Colonic mucosa (tissue), 4 donors: Measurements from ENCODE around the gene GRIN2A. TPM values are rescaled to one million over a fixed set of nuclear protein-coding genes. Genes with fewer than 3 reads are reported as not detected.

Source experiments
- DNase-seq: peaks from one replicate; pipeline ENCODE4 v3.0.0-alpha.2; 2020
- H3K27ac ChIP-seq: fragments of 200-600 bp; one replicate; pipeline ENCODE4 v1.8.0; 2021
- H3K27me3 ChIP-seq: fragments of 200-600 bp; one replicate; pipeline ENCODE4 v1.8.0; 2021
- H3K36me3 ChIP-seq: fragments of 200-600 bp; one replicate; pipeline ENCODE4 v1.8.0; 2021
- H3K4me1 ChIP-seq: fragments of 200-600 bp; one replicate; pipeline ENCODE4 v1.8.0; 2021; ENCODE audit warnings: mild to moderate bottlenecking
- H3K4me3 ChIP-seq: fragments of 200-600 bp; one replicate; pipeline ENCODE4 v1.8.0; 2021
- H3K9ac ChIP-seq, 2 donors: one replicate each; pipeline ENCODE4 v1.7.0; 2013; ENCODE audit warnings: control low read depth in 2 of 2, low read depth in 2 of 2, low read length in 2 of 2
- H3K9me3 ChIP-seq: fragments of 200-600 bp; one replicate; pipeline ENCODE4 v1.8.0; 2021
- intact Hi-C: fragments of 100-400 bp; cut with DNase I; formaldehyde crosslinking; loops from one replicate; pipeline ENCODE4 v1.14.1; 2022
- total RNA-seq, 2 donors: library from RNA; stranded (reverse); fragmentation: NEBNext Ultra II Directional in 1 of 2; extraction: Animal tissue kit (Norgen Biotek cat#: 25700) in 1 of 2; gene quantifications; one replicate each; pipeline ENCODE4 v1.2.1, GENCODE V29; 2021
- TF ChIP-seq, protein P1 (sequence below): fragments of 200-600 bp; IDR thresholded peaks from one replicate; pipeline ENCODE4 v1.8.0; 2022; ENCODE audit warnings: antibody characterized with exemption, mild to moderate bottlenecking
- donor health status: healthy.
- donor health status: DM: no; HTN: no; CAD: no.
- donor health status: DM: no; HTN: no; CAD: no.

Gene GRIN2A
- total RNA-seq, 2 donors from 2014 or later, result 0.15 to 0.40 TPM

DNA sequence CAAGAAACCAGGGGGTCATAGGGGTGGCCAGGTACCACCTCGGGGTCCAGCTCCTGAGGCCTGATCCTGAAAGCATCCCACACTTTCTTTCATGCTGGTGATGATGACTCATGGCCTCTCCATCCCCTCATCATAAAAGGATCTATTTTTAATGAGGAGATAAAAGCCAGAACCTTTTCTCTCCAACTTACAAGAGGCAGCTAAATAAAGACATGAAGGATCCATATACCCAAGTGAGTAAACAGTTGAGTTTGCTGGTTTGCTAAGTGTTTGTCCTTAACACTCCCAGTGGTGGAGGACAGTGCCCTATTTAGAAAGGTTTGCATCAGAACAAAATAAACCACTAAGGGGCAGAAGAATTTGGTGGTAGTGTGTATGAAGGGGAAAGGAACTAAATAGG lies 383.8 kb downstream of the GRIN2A start:
- TF ChIP-seq, protein P1, sequence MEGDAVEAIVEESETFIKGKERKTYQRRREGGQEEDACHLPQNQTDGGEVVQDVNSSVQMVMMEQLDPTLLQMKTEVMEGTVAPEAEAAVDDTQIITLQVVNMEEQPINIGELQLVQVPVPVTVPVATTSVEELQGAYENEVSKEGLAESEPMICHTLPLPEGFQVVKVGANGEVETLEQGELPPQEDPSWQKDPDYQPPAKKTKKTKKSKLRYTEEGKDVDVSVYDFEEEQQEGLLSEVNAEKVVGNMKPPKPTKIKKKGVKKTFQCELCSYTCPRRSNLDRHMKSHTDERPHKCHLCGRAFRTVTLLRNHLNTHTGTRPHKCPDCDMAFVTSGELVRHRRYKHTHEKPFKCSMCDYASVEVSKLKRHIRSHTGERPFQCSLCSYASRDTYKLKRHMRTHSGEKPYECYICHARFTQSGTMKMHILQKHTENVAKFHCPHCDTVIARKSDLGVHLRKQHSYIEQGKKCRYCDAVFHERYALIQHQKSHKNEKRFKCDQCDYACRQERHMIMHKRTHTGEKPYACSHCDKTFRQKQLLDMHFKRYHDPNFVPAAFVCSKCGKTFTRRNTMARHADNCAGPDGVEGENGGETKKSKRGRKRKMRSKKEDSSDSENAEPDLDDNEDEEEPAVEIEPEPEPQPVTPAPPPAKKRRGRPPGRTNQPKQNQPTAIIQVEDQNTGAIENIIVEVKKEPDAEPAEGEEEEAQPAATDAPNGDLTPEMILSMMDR, result no peak
- Histone ChIP-seq H3K27ac (no peak overlapping the region), H3K9ac (no peak overlapping the region), H3K27me3 (no peaks in the 10 kb centered on the region), H3K36me3 (no peaks in the 10 kb centered on the region), H3K4me1 (no peaks in the 10 kb centered on the region), H3K4me3 (no peak overlapping the region), H3K9me3 (no peaks in the 10 kb centered on the region)
- intact Hi-C loops, result no loop called here
- DNase-seq, result no peak

DNA sequence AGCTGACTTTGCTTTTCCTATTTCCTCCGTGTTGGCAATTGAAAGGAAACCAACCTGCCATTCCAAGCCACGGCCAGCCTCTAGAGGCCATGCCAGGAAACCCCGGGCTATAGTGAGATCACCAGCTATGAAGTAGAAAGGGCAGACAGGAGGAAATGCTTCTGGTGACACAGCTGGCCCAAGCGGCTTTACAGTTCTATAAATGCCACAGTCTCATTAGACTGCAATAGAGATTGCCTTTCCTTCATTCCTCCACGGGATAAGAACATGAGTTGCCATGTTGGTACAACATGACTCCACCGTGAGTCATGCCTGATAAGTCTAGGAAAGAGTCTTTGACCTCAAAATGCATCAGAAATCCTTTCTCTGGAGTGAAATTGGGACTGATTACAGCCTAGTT lies 384.9 kb downstream of the GRIN2A start:
- H3K27ac ChIP-seq, result no peak overlapping the region

DNA sequence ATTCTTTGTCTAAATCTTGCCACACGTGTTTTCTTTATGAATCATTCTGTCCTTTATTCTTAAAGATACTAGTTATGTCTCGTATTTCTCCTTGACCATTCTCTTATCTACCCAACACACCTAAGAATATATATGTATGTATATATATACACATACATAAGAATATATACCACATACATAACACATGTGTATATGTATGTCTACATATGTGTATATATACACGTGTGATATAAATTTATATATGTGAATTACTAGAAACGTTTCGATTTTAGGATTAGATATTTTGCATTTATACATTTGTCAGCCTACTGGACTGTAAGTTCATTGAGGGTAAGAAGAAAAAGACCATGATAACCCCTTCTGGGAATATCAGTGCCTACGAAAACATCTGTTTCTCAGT lies 388.6 kb downstream of the GRIN2A start:
- TF ChIP-seq, protein P1, result no peak
- Histone ChIP-seq H3K9me3 (no peaks in the 10 kb centered on the region), H3K27ac (no peak overlapping the region), H3K36me3 (no peaks in the 10 kb centered on the region), H3K9ac (no peak overlapping the region), H3K27me3 (no peaks in the 10 kb centered on the region), H3K4me3 (no peak overlapping the region), H3K4me1 (no peaks in the 10 kb centered on the region)
- intact Hi-C loops, result no loop called here
- DNase-seq, result no peak

More for the DNA sequence above, 384.9 kb downstream of the GRIN2A start:
- Histone ChIP-seq H3K4me1 (no peaks in the 10 kb centered on the region), H3K27me3 (no peaks in the 10 kb centered on the region), H3K4me3 (no peak overlapping the region), H3K36me3 (no peaks in the 10 kb centered on the region), H3K9ac (no peak overlapping the region), H3K9me3 (no peaks in the 10 kb centered on the region)
- no peak for DNase-seq
- TF ChIP-seq, protein P1, result no peak
- intact Hi-C loops, result no loop called here

DNA sequence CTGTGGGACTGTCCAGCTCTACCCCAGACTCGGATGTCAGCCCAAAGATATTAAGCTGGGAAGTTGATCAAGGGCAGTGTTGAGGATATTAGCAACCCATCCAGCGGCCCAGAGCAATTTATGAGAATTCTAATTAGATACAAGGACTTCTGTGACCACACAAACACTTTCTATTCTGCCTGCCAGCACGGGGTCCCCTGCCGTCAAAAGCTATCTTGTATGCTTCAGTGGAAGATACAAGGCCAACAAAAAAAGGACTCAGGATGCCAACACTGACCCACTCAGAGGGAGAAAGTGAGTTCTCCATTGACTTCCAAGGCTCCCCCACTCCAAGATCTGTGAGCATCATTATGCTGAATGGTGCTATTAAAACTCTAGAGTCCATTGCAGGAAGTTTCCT lies 390.7 kb downstream of the GRIN2A start:
- H3K27me3 ChIP-seq, result no peaks in the 10 kb centered on the region
- no peak overlapping the region for H3K4me3 ChIP-seq
- H3K27ac ChIP-seq, result no peak overlapping the region
- no peaks in the 10 kb centered on the region for H3K9me3 ChIP-seq
- H3K4me1 ChIP-seq, result no peaks in the 10 kb centered on the region
- TF ChIP-seq, protein P1, result no peak
- intact Hi-C loops, result no loop called here
- H3K9ac ChIP-seq, result no peak overlapping the region
- no peak for DNase-seq
- no peaks in the 10 kb centered on the region for H3K36me3 ChIP-seq

DNA sequence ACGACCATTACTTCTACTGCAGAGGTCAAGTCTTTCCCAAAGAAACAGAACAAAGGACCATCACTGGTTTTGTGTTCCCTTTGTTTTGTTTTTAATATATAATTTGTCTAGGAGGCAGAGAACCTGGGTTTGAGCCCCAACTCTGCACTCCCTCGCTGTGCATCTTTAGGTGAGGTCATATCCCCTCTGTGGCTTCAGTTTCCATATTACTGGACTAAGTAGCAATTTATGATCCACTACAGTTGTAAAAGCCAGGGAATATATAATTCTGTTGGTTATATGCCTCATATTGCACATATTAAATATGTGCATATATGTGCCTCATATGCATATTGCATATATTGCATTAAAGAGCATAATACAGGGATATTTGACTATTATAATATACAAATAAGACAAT lies 392.0 kb downstream of the GRIN2A start:
- Histone ChIP-seq H3K27ac (no peak overlapping the region), H3K4me3 (no peak overlapping the region), H3K9me3 (no peaks in the 10 kb centered on the region), H3K27me3 (no peaks in the 10 kb centered on the region), H3K4me1 (no peaks in the 10 kb centered on the region), H3K9ac (no peak overlapping the region), H3K36me3 (no peaks in the 10 kb centered on the region)
- DNase-seq, result no peak
- intact Hi-C loops, result no loop called here
- TF ChIP-seq, protein P1, result no peak

DNA sequence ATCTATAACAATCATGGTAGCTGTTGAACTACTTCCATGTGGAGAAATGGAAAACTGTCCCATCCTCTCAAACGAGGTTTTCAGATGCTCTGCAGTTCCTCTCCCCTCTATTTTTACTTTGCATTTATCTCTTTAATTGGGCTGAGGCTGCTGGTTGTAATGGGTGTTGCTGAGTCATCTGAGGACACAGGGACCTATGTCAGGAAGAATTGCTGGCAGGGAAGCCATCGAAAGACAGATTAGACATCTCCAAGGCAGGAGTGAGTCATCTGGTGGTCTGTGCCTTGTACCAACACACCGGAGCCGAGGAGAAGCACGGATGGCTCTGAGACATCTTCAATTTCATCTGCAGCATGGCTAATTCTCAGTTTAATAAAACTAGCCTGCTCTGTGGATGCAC lies 394.5 kb downstream of the GRIN2A start:
- H3K36me3 ChIP-seq, result no peaks in the 10 kb centered on the region
- H3K4me3 ChIP-seq, result no peak overlapping the region
- H3K4me1 ChIP-seq, result no peaks in the 10 kb centered on the region
- H3K27me3 ChIP-seq, result no peaks in the 10 kb centered on the region
- intact Hi-C loops, result no loop called here
- TF ChIP-seq, protein P1, result no peak
- no peak overlapping the region for H3K27ac ChIP-seq
- H3K9me3 ChIP-seq, result no peaks in the 10 kb centered on the region
- DNase-seq, result no peak
- no peak overlapping the region for H3K9ac ChIP-seq
